C4-2B (cell line): ENCODE data around the gene BEAN1.

Experiments used
- CTCF ChIP-seq: fragments of 450-650 bp; conservative IDR thresholded peaks from 2 replicates; pipeline ENCODE4 v1.5.1; 2017; ENCODE audit warnings: mild to moderate bottlenecking
- ZFX ChIP-seq: fragments of 450-650 bp; IDR thresholded peaks from 2 replicates; pipeline ENCODE4 v1.6.1; 2017

GRCh38 chr16:66508248-66508913 is 81.3 kb downstream of the BEAN1 start:
- TF ChIP-seq CTCF (no peak), ZFX (no peak)
